Thyroid gland (tissue), 4 donors: Measurements from ENCODE around the gene SMYD4.

Experiments used
- POLR2A ChIP-seq, 2 donors: fragments of 450-650 bp; IDR thresholded peaks; one replicate each; pipeline ENCODE4 v1.6.1; 2017; ENCODE audit warnings: antibody characterized with exemption in 2 of 2, mild to moderate bottlenecking in 2 of 2, moderate library complexity in 1 of 2
- TF ChIP-seq, protein P1 (sequence below), 6 experiments: fragments of 200-600 bp in 3 of 6; fragments of 450-650 bp in 3 of 6; sonication (generic) in 3 of 6; IDR thresholded peaks; one replicate each; pipeline ENCODE4 v1.5.1; 2016 to 2019; ENCODE audit warnings: antibody characterized with exemption in 6 of 6, mild to moderate bottlenecking in 2 of 6, inconsistent platforms in 1 of 6, moderate library complexity in 1 of 6

DNA sequence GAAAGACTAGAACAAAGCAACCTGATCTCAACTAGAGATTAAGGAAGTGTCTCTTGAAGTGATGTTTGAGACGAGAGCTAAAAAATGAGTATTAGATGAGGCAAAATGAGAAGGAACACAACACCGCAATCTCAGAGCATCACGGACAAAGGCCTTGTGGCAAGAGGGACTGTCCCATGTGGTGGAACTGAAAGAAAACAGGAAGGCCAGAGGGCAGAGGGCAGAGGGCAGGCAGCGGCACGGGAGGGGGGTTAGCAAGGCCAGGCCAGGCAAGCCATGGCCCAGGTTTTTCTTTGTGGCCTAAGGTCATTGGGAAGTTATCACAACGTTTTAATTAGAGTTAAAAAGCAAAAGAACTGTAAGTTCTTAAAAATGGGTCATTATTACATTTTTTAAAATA lies 22.6 kb upstream of the SMYD4 start:
- TF ChIP-seq POLR2A (IDR thresholded peaks at IDR 0.05), result no peak
- TF ChIP-seq, protein P1, sequence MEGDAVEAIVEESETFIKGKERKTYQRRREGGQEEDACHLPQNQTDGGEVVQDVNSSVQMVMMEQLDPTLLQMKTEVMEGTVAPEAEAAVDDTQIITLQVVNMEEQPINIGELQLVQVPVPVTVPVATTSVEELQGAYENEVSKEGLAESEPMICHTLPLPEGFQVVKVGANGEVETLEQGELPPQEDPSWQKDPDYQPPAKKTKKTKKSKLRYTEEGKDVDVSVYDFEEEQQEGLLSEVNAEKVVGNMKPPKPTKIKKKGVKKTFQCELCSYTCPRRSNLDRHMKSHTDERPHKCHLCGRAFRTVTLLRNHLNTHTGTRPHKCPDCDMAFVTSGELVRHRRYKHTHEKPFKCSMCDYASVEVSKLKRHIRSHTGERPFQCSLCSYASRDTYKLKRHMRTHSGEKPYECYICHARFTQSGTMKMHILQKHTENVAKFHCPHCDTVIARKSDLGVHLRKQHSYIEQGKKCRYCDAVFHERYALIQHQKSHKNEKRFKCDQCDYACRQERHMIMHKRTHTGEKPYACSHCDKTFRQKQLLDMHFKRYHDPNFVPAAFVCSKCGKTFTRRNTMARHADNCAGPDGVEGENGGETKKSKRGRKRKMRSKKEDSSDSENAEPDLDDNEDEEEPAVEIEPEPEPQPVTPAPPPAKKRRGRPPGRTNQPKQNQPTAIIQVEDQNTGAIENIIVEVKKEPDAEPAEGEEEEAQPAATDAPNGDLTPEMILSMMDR (IDR thresholded peaks at IDR 0.05), result no peak
